Neuronal stem cell (in vitro differentiated cells): Measurements from ENCODE around the gene RNF212.

ENCODE experiments used
- DNase-seq: peaks from one replicate; pipeline ENCODE4 v3.0.0-alpha.2; 2013; ENCODE audit warnings: low spot score
- H2AFZ ChIP-seq: one replicate; pipeline ENCODE4 v1.6.1; 2013; ENCODE audit warnings: mild to moderate bottlenecking, low read length, inconsistent platforms
- H2AK5ac ChIP-seq: 2 replicates; pipeline ENCODE4 v1.6.1; 2013; ENCODE audit warnings: low read depth, mild to moderate bottlenecking, inconsistent platforms, low read length, moderate library complexity, mixed read lengths
- H2BK120ac ChIP-seq: 2 replicates; pipeline ENCODE4 v1.6.1; 2013; ENCODE audit warnings: low read depth, mild to moderate bottlenecking, inconsistent platforms, low read length, moderate library complexity, mixed read lengths
- H2BK12ac ChIP-seq: one replicate; pipeline ENCODE4 v1.6.1; 2013; ENCODE audit warnings: low read length, inconsistent platforms
- H2BK15ac ChIP-seq: 2 replicates; pipeline ENCODE4 v1.6.1; 2013; ENCODE audit warnings: mild to moderate bottlenecking, low read length, inconsistent platforms, mixed read lengths
- H2BK5ac ChIP-seq: one replicate; pipeline ENCODE4 v1.6.1; 2013; ENCODE audit warnings: inconsistent platforms, mild to moderate bottlenecking, low read length, moderate library complexity
- H3K14ac ChIP-seq: one replicate; pipeline ENCODE4 v1.6.1; 2013; ENCODE audit warnings: low read length, inconsistent platforms
- H3K18ac ChIP-seq: 2 replicates; pipeline ENCODE4 v1.6.1; 2013; ENCODE audit warnings: low read length, inconsistent platforms
- H3K23ac ChIP-seq: 2 replicates; pipeline ENCODE4 v1.6.1; 2013; ENCODE audit warnings: low read depth, mild to moderate bottlenecking, mixed read lengths, low read length, inconsistent platforms; ENCODE audit not compliant: poor library complexity
- H3K27ac ChIP-seq: replicated peaks from 3 replicates; pipeline ENCODE4 v1.5.1; 2013; ENCODE audit warnings: low read length, inconsistent platforms
- H3K27me3 ChIP-seq, 3 experiments: 2 replicates each; pipeline ENCODE4 v1.6.1; 2013; ENCODE audit warnings: low read length in 3 of 3, mild to moderate bottlenecking in 2 of 3, inconsistent platforms in 1 of 3, low read depth in 1 of 3, mixed read lengths in 1 of 3, moderate library complexity in 1 of 3; ENCODE audit not compliant: control insufficient read depth in 3 of 3, insufficient read depth in 3 of 3
- H3K36me3 ChIP-seq, 2 donors: replicated peaks in 1 of 2; 2 replicates each; pipeline ENCODE4 v1.6.1; 2013; ENCODE audit warnings: low read length in 2 of 2; ENCODE audit not compliant: control insufficient read depth in 2 of 2, insufficient read depth in 2 of 2
- H3K4ac ChIP-seq: 2 replicates; pipeline ENCODE4 v1.6.1; 2013; ENCODE audit warnings: inconsistent platforms, mild to moderate bottlenecking, low read length, moderate library complexity
- H3K4me1 ChIP-seq, 2 donors: 1 replicate in 1 of 2; 2 replicates in 1 of 2; pipeline ENCODE4 v1.6.1; 2013; ENCODE audit warnings: low read length in 2 of 2, low read depth in 1 of 2; ENCODE audit not compliant: control insufficient read depth in 2 of 2, insufficient read depth in 1 of 2
- H3K4me2 ChIP-seq: one replicate; pipeline ENCODE4 v1.6.1; 2013; ENCODE audit warnings: mild to moderate bottlenecking, low read length, inconsistent platforms; ENCODE audit not compliant: insufficient read depth, poor library complexity, severe bottlenecking
- H3K4me3 ChIP-seq, 2 donors: 2 replicates each; pipeline ENCODE4 v1.5.1; 2013; ENCODE audit warnings: low read length in 2 of 2, mild to moderate bottlenecking in 2 of 2, inconsistent platforms in 1 of 2, moderate library complexity in 1 of 2
- H3K79me1 ChIP-seq: one replicate; pipeline ENCODE4 v1.6.1; 2013; ENCODE audit warnings: low read depth, mild to moderate bottlenecking, inconsistent platforms, low read length, moderate library complexity
- H3K9ac ChIP-seq: one replicate; pipeline ENCODE4 v1.6.1; 2013; ENCODE audit warnings: mild to moderate bottlenecking, low read depth, low read length, inconsistent platforms; ENCODE audit not compliant: poor library complexity
- H3K9me3 ChIP-seq, 2 donors: replicated peaks in 1 of 2; 2 replicates each; pipeline versions ENCODE3 to v1.6.1; 2013; ENCODE audit warnings: low read length in 2 of 2, mild to moderate bottlenecking in 2 of 2, inconsistent platforms in 1 of 2, low read depth in 1 of 2, mixed read lengths in 1 of 2, moderate library complexity in 1 of 2; ENCODE audit not compliant: control insufficient read depth in 2 of 2, insufficient read depth in 1 of 2
- H4K8ac ChIP-seq: one replicate; pipeline ENCODE4 v1.6.1; 2013; ENCODE audit warnings: low read depth, mild to moderate bottlenecking, inconsistent platforms, low read length, moderate library complexity
- H4K91ac ChIP-seq: one replicate; pipeline ENCODE4 v1.6.1; 2013; ENCODE audit warnings: low read length, low read depth, mild to moderate bottlenecking, inconsistent platforms; ENCODE audit not compliant: poor library complexity
- WGBS, 2 donors: extraction: QIAGEN DNeasy Blood & Tissue Kit; methylation state at CpG; one replicate each; pipeline ENCODE4 v1.1.7; 2013; ENCODE audit warnings: missing lambda C conversion rate in 2 of 2, mixed read lengths in 1 of 2; ENCODE audit not compliant: insufficient read length in 2 of 2, insufficient replicate concordance in 1 of 2; ENCODE audit errors: extremely low coverage in 2 of 2; 5-methylcytosine and 5-hydroxymethylcytosine counted together

Gene RNF212

GRCh38 chr4:1038948-1039492 lies 74.3 kb downstream of the RNF212 start:
- H3K4ac ChIP-seq = peak overlapping the region; percentile 93
- peak overlapping the region; percentile 85 for H4K91ac ChIP-seq
- peaks cover 55 to 60% of the 10 kb centered on the region in 2 donors for H3K4me1 ChIP-seq
- peak overlapping the region; percentile 100 for H2BK12ac ChIP-seq
- peak overlapping the region; percentile 72 for H2BK120ac ChIP-seq
- no peak overlapping the region for H3K27ac ChIP-seq
- H3K27me3 ChIP-seq = no peaks in the 10 kb centered on the region
- H3K36me3 ChIP-seq = no peaks in the 10 kb centered on the region
- H3K18ac ChIP-seq = peak overlapping the region; percentile 99
- H3K9ac ChIP-seq = peak overlapping the region; percentile 30
- peak overlapping the region; percentile 44 for H3K23ac ChIP-seq
- H2BK5ac ChIP-seq = peak overlapping the region; percentile 98
- peak overlapping the region; percentile 100 for H2AK5ac ChIP-seq
- no CpG with 5 or more reads among the region's 16 CpGs for WGBS, 2 donors
- no peaks in the 10 kb centered on the region for H3K9me3 ChIP-seq
- no peak overlapping the region for H3K4me3 ChIP-seq
- DNase-seq = no peak
- H3K4me2 ChIP-seq = no peak overlapping the region
- peak overlapping the region; percentile 98 for H4K8ac ChIP-seq
- peak overlapping the region; percentile 99 for H2BK15ac ChIP-seq
- peaks cover 2% of the 10 kb centered on the region for H3K79me1 ChIP-seq
- peak overlapping the region; percentile 49 for H2AFZ ChIP-seq
- peak overlapping the region; percentile 89 for H3K14ac ChIP-seq

GRCh38 chr4:1036976-1037810 lies 76.2 kb downstream of the RNF212 start:
- Histone ChIP-seq H2AK5ac (peak overlapping the region; percentile 99), H3K4me1 (peaks cover 43 to 50% of the 10 kb centered on the region in 2 donors), H3K27me3 (peaks cover 0 to 3% (median 0%) of the 10 kb centered on the region in 3 experiments), H2BK120ac (peak overlapping the region; percentile 94), H3K18ac (peak overlapping the region; percentile 98), H3K23ac (peak overlapping the region; percentile 43), H3K4me2 (peak overlapping the region; percentile 11), H3K9ac (no peak overlapping the region), H3K14ac (peak overlapping the region; percentile 56), H2BK12ac (peak overlapping the region; percentile 82), H2AFZ (peak overlapping the region; percentile 61), H4K91ac (no peak overlapping the region), H3K9me3 (no peaks in the 10 kb centered on the region), H3K4me3 (no peak overlapping the region), H3K27ac (no peak overlapping the region), H3K36me3 (no peaks in the 10 kb centered on the region), H3K4ac (peak overlapping the region; percentile 93), H2BK5ac (peak overlapping the region; percentile 26), H2BK15ac (peak overlapping the region; percentile 100), H4K8ac (peak overlapping the region; percentile 82), H3K79me1 (no peaks in the 10 kb centered on the region)
- no peak for DNase-seq
- no CpG with 5 or more reads among the region's 26 CpGs for WGBS, 2 donors

GRCh38 chr4:1036095-1036494 lies 77.3 kb downstream of the RNF212 start:
- H2AK5ac ChIP-seq = peak overlapping the region; percentile 99
- H3K79me1 ChIP-seq = no peaks in the 10 kb centered on the region
- H3K14ac ChIP-seq = peak overlapping the region; percentile 94
- H2BK12ac ChIP-seq = peak overlapping the region; percentile 97
- peak overlapping the region; percentile 95 for H4K91ac ChIP-seq
- H3K9ac ChIP-seq = peak overlapping the region; percentile 70
- peaks cover 33 to 41% of the 10 kb centered on the region in 2 donors for H3K4me1 ChIP-seq
- peaks cover 0 to 3% (median 0%) of the 10 kb centered on the region in 3 experiments for H3K27me3 ChIP-seq
- no peak overlapping the region for H3K4me2 ChIP-seq
- H2BK5ac ChIP-seq = peak overlapping the region; percentile 26
- no peak overlapping the region for H2AFZ ChIP-seq
- DNase-seq = no peak
- WGBS, 2 donors = no CpG with 5 or more reads among the region's 15 CpGs
- H3K36me3 ChIP-seq = no peaks in the 10 kb centered on the region
- H3K18ac ChIP-seq = peak overlapping the region; percentile 98
- H3K9me3 ChIP-seq = no peaks in the 10 kb centered on the region
- no peak overlapping the region for H4K8ac ChIP-seq
- H2BK15ac ChIP-seq = peak overlapping the region; percentile 100
- peak overlapping the region; percentile 94 for H2BK120ac ChIP-seq
- H3K4ac ChIP-seq = peak overlapping the region; percentile 53
- no peak overlapping the region for H3K27ac ChIP-seq
- H3K4me3 ChIP-seq = no peak overlapping the region
- peak overlapping the region; percentile 89 for H3K23ac ChIP-seq

GRCh38 chr4:1035510-1035909 lies 77.9 kb downstream of the RNF212 start:
- no peak for DNase-seq
- peak overlapping the region; percentile 94 for H3K18ac ChIP-seq
- H3K14ac ChIP-seq = peak overlapping the region; percentile 82
- H2AFZ ChIP-seq = no peak overlapping the region
- peak overlapping the region; percentile 60 for H3K9ac ChIP-seq
- peak overlapping the region; percentile 99 for H2AK5ac ChIP-seq
- peaks cover 0 to 7% (median 0%) of the 10 kb centered on the region in 3 experiments for H3K27me3 ChIP-seq
- H2BK120ac ChIP-seq = peak overlapping the region; percentile 81
- H4K91ac ChIP-seq = peak overlapping the region; percentile 85
- H2BK5ac ChIP-seq = peak overlapping the region; percentile 39
- H3K4ac ChIP-seq = no peak overlapping the region
- no peak overlapping the region for H3K4me2 ChIP-seq
- H2BK15ac ChIP-seq = peak overlapping the region; percentile 100
- peak overlapping the region; percentile 43 for H3K23ac ChIP-seq
- peaks cover 31 to 38% of the 10 kb centered on the region in 2 donors for H3K4me1 ChIP-seq
- H3K9me3 ChIP-seq = no peaks in the 10 kb centered on the region
- no peaks in the 10 kb centered on the region for H3K79me1 ChIP-seq
- no CpG with 5 or more reads among the region's 26 CpGs for WGBS, 2 donors
- no peaks in the 10 kb centered on the region for H3K36me3 ChIP-seq
- peak overlapping the region; percentile 98 for H2BK12ac ChIP-seq
- no peak overlapping the region for H3K27ac ChIP-seq
- no peak overlapping the region for H3K4me3 ChIP-seq
- H4K8ac ChIP-seq = peak overlapping the region; percentile 82
